Tibial nerve (tissue), 4 donors: ENCODE measurements around the gene SORCS2.

Experiments
- CTCF ChIP-seq, 5 experiments: fragments of 200-600 bp in 3 of 5; fragments of 450-650 bp in 2 of 5; sonication (generic) in 3 of 5; IDR thresholded peaks; one replicate each; pipeline ENCODE4 v1.5.1; 2016 to 2019; ENCODE audit warnings: antibody characterized with exemption in 5 of 5, mild to moderate bottlenecking in 3 of 5, moderate library complexity in 2 of 5
- EP300 ChIP-seq, 2 donors: sonication (generic); formaldehyde crosslinking; IDR thresholded peaks; one replicate each; pipeline ENCODE4 v1.6.1; 2017; ENCODE audit warnings: antibody characterized with exemption in 2 of 2, mild to moderate bottlenecking in 1 of 2
- POLR2A ChIP-seq, 2 donors: fragments of 450-650 bp; IDR thresholded peaks; one replicate each; pipeline ENCODE4 v1.6.1; 2017; ENCODE audit warnings: antibody characterized with exemption in 2 of 2, mild to moderate bottlenecking in 2 of 2, moderate library complexity in 2 of 2

GRCh38 chr4:7323872-7324650, 131.7 kb downstream of the SORCS2 start:
- TF ChIP-seq POLR2A (IDR thresholded peaks at IDR 0.05) (no peak), CTCF (IDR thresholded peaks at IDR 0.05) (no peak), EP300 (IDR thresholded peaks at IDR 0.05) (no peak)
